ENCODE data around the gene MANBA. TPM values are rescaled to one million over a fixed set of nuclear protein-coding genes. Genes with fewer than 3 reads are reported as not detected.
"Not testable (repeated sequence)": the region's sequence is repeated elsewhere in the genome, so short reads cannot be mapped to it uniquely, and the experiment has no call there.

The MANBA gene
- total RNA-seq, 1 donor from 2014 or later: 21.4 TPM

DNA sequence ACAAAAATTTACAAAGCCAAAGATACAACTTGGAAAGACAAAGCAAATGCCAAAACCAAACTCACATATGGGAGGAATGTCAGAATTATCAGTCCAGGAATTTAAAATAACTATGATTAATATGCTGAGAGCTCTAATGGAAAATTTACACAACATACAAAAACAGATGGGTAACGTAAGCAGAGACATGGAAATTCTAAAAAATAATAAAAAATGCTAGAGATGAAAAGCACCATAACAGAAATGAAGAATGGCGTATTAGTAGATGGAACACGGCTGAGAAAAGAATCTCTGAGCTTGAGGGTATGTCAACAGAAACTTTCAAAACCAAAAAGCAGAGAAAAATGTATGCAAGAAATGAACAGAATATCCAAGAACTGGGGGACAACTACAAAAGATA lies 4.1 kb upstream of the MANBA start:
- DNase-seq (ENCODE audit: low spot score): no peak

DNA sequence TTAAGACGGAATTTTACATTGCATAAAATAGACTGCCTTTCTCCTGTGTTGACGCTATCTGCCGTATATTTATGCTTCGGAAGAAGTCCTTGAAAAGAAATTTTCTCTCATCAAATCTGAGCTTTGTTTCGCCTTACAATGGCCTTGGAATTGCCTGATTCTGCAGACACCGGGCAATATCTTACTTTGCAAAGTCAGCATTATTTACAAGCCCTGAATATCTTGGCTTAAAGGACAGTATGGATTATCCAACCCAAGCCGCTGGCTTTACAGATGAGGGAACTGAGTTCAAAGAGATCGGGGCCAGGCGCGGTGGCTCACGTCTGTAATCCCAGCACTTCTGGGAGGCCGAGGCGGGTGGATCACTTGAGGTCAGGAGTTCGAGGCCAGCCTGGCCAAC lies 1.1 kb upstream of the MANBA start:
- DNase-seq (ENCODE audit: low spot score): no peak

GRCh38 chr4:102761296-102761701 lies 531 bp upstream of the MANBA start:
- DNase-seq (ENCODE audit: low spot score): no peak

DNA sequence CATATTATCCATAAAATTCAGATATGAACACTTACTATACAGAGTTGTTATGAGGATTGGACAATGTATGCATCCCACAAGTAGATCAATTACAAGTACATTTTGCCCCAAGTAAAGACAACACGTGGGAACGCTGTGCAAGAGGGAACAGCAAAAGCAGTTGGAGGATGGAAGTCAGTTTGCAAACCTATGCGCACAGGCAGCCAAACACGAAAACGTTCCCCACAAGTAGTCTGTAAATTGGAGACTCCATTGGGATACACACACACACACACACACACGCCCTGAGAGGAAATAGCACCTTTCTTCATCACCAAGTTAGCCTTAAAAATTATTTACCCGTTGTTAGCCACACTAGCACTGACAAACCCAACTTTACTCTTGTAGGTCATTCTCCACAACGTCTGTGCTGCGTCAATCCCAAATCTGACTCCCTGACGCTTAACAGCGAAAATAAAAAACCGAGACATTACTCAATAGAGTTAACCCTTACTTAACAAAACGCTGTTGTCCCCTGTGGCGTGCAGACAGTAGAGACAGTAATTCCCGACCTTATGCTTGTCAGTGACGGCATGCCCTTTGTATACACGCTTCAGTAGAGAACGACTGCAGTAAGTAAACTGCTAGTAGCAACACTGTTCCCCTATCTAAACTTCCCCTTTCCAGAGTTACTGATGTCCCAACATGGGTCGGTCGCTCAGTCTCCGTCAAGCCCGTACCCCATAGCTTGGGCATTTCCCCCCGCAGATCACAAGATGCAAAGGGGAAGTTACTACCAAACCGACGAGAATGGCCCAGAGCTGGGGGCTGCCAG lies 730 bp downstream of the MANBA start:
- no peak for DNase-seq (ENCODE audit: low spot score)

- no peak for DNase-seq (ENCODE audit: low spot score)
Measured at GRCh38 chr4:102758241-102759160, 2.3 kb downstream of the MANBA start.

- DNase-seq (ENCODE audit: low spot score): no peak
Measured at GRCh38 chr4:102757681-102758080, 3.1 kb downstream of the MANBA start.

- DNase-seq (ENCODE audit: low spot score): no peak
Measured at GRCh38 chr4:102754044-102754443, 6.7 kb downstream of the MANBA start.

GRCh38 chr4:102751941-102752340 lies 8.8 kb downstream of the MANBA start:
- no peak for DNase-seq (ENCODE audit: low spot score)

- not testable (repeated sequence) for DNase-seq (ENCODE audit: low spot score)
Measured at GRCh38 chr4:102743352-102743751, 17.4 kb downstream of the MANBA start.

GRCh38 chr4:102738802-102739201 lies 22.0 kb downstream of the MANBA start:
- not testable (repeated sequence) for DNase-seq (ENCODE audit: low spot score)

DNA sequence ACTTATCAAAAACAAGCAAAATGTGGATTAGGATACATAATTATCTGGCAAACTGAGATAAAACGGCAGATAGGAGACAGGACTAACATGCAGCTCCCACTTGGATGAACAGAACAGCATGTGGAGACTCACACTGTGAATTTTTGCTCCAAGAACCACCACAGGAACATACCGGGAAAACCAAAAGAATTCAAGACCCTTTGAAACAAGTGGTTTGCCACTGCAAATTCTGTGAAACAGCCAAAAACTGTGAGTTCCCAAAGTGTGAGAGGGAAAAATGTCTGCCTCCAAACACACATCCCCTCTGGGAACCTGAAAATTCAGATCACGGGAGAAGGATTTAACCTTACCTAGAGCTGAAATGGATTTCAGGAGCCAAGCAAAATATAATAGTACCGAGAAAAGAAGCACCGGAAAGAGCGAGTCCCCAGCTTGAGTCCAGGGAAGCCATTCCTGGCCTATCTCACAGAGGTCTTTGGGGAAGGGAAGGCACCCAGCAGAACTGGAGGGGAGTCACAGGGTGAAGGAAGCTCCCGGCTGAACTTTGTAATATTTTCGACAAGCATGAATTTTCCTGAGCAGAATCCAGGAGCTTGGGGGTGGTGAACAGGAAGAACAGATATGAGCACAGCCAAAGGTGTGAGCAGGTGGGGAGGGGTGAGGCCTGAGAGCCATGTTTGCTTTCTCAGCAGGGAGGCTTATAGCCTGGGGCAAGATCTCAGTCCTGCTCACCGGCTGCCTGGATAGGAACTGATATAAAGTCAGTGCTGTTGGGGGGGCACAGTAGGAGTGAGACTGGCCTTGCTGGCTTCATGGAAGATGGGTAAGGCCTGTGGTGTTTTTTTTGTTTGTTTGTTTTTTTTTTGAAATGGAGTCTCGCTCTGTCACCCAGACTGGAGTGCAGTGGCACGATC lies 23.9 kb downstream of the MANBA start:
- DNase-seq (ENCODE audit: low spot score): no peak

DNA sequence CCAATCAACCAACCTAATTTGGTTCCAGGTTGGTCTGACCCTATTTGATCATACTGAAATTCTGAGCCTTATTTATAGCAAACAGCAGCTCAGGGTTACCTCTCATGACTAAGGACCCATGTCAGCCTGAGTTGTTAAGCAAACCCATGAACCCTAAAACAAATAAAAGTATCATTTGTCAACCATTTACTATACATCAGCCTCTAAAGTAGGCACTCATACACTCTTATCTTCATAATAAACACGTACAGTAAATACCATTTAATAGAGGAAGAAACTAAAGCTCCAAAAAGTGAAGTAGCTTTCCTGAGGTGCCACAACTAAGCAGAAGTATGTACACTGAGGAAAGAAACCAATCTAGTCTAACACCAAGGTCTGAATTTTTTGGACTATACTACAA lies 25.2 kb downstream of the MANBA start:
- no peak for DNase-seq (ENCODE audit: low spot score)

GRCh38 chr4:102734591-102735385 lies 26.0 kb downstream of the MANBA start:
- DNase-seq (ENCODE audit: low spot score): no peak

DNA sequence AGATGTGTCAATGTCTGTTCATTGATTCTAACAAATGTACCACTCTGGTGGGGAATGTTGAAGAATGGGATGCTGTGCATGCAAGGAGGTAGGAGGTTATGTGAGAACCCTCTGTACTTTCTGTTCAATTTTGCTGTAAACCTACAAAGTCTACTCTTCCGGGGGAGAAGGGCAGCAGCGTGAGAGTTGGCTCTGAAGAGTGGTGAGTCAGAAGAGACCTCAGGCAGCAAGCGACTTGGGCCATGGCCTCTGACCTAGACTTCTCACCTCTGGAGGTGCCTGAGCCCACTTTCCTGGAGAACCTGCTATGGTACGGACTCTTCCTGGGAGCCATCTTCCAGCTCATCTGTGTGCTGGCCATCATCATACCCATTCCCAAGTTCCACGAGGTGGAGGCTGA lies 26.7 kb downstream of the MANBA start:
- no peak for DNase-seq (ENCODE audit: low spot score)

GRCh38 chr4:102733084-102733483 lies 27.7 kb downstream of the MANBA start:
- no peak for DNase-seq (ENCODE audit: low spot score)

DNA sequence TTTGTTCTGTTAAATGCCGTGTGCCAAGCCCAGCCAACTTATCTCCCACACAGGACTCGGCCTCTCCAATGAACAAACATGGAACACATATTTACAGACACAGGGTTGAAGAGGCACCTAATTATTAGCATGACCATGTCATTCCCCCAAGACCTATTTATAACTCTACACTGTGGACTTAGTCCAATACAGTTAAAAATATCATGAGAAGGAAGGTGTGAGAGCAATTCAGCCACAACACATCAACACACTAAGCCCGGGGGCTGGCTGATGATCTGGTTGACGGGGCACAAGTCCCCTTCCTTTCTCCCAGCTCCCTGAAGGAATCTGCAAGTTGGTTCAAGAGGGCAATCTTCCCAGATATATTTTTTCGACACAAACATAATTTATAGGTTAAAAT lies 28.1 kb downstream of the MANBA start:
- no peak for DNase-seq (ENCODE audit: low spot score)

- DNase-seq (ENCODE audit: low spot score): no peak
Measured at GRCh38 chr4:102730968-102731533, 29.7 kb downstream of the MANBA start.

DNA sequence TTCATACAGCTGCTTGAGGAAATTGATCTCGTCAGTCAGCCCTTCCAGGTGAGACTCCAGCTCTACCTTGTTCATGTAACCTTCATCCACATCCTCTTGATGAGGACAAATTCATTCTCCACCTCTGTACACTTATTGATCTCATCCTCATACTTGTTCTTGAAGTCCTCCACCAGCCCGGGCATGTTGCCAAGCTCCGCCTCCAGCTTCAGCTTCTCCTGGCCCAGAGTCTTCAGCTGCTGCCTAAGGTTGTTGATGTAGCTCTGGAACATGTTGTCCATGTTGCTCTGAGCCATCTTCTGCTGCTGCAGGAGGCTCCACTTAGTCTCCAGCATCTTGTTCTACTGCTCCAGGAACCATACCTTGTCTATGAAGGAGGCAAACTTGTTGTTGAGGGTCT lies 31.3 kb downstream of the MANBA start:
- DNase-seq (ENCODE audit: low spot score): not testable (repeated sequence)

GRCh38 chr4:102726919-102727318 lies 33.8 kb downstream of the MANBA start:
- not testable (repeated sequence) for DNase-seq (ENCODE audit: low spot score)

GRCh38 chr4:102726068-102726467 lies 34.7 kb downstream of the MANBA start:
- no peak for DNase-seq (ENCODE audit: low spot score)

Measured in mesenteric fat pad (tissue), 1 donor.